Adrenal gland (tissue), 5 donors: ENCODE measurements around the gene NCCRP1.
"Not testable (repeated sequence)": the region's sequence is repeated elsewhere in the genome, so short reads cannot be mapped to it uniquely, and the experiment has no call there.

Experiments used
- CTCF ChIP-seq, 6 experiments: fragments of 450-650 bp in 4 of 6; fragments of 200-600 bp in 2 of 6; sonication (generic) in 1 of 6; IDR thresholded peaks; 1 replicate in 5 of 6; 2 replicates in 1 of 6; pipeline versions ENCODE4 v1.5.1 to v1.8.0; 2016 to 2021; ENCODE audit warnings: antibody characterized with exemption in 6 of 6, mild to moderate bottlenecking in 2 of 6, moderate library complexity in 1 of 6
- POLR2A ChIP-seq, 2 donors: fragments of 450-650 bp; IDR thresholded peaks; one replicate each; pipeline ENCODE4 v1.6.1; 2017; ENCODE audit warnings: antibody characterized with exemption in 2 of 2, mild to moderate bottlenecking in 2 of 2, moderate library complexity in 1 of 2
- donor health status: DM: no; HTN: no; CAD: no.

- TF ChIP-seq POLR2A, CTCF (IDR thresholded peaks at IDR 0.05): not testable (repeated sequence)
Observed at GRCh38 chr19:39215323-39215722, 18.6 kb downstream of the NCCRP1 start.
